ENCODE results near the gene GPBP1.
A peak's percentile ranks its signal among the peaks of the same experiment; 100 is the strongest.
"Not testable (repeated sequence)": the region's sequence is repeated elsewhere in the genome, so short reads cannot be mapped to it uniquely, and the experiment has no call there.

The GPBP1 gene

GRCh38 chr5:57177479-57178156, 3.8 kb downstream of the GPBP1 start:
- DNase-seq, result no peak

- not testable (repeated sequence) for DNase-seq
These were observed 4.4 kb downstream of the GPBP1 start for GRCh38 chr5:57178238-57178637.

- DNase-seq, result no peak
These were observed 5.7 kb downstream of the GPBP1 start for GRCh38 chr5:57179262-57180200.

GRCh38 chr5:57181154-57181553, 7.3 kb downstream of the GPBP1 start:
- DNase-seq, result peak; percentile 27

- DNase-seq, result no peak
These were observed 10.5 kb downstream of the GPBP1 start for GRCh38 chr5:57184322-57184721.

- DNase-seq, result no peak
These were observed 11.5 kb downstream of the GPBP1 start for GRCh38 chr5:57185313-57185712.

GRCh38 chr5:57186194-57186593, 12.3 kb downstream of the GPBP1 start:
- DNase-seq, result no peak

- DNase-seq, result not testable (repeated sequence)
These were observed 14.1 kb downstream of the GPBP1 start for GRCh38 chr5:57187977-57188376.

- DNase-seq, result no peak
These were observed 15.7 kb downstream of the GPBP1 start for GRCh38 chr5:57189515-57189914.

GRCh38 chr5:57190593-57190992, 16.7 kb downstream of the GPBP1 start:
- no peak for DNase-seq

- DNase-seq, result no peak
These were observed 17.3 kb downstream of the GPBP1 start for GRCh38 chr5:57191163-57191562.

- no peak for DNase-seq
These were observed 18.1 kb downstream of the GPBP1 start for GRCh38 chr5:57191986-57192385.

GRCh38 chr5:57192832-57193231, 19.0 kb downstream of the GPBP1 start:
- not testable (repeated sequence) for DNase-seq

GRCh38 chr5:57193757-57194413, 20.0 kb downstream of the GPBP1 start:
- no peak for DNase-seq

- no peak for DNase-seq
These were observed 20.8 kb downstream of the GPBP1 start for GRCh38 chr5:57194653-57195052.

GRCh38 chr5:57195060-57195459, 21.2 kb downstream of the GPBP1 start:
- no peak for DNase-seq

- DNase-seq, result no peak
These were observed 26.0 kb downstream of the GPBP1 start for GRCh38 chr5:57199866-57200265.

GRCh38 chr5:57202811-57203210, 29.0 kb downstream of the GPBP1 start:
- no peak for DNase-seq

GRCh38 chr5:57207007-57207653, 33.3 kb downstream of the GPBP1 start:
- no peak for DNase-seq

GRCh38 chr5:57207681-57208080, 33.8 kb downstream of the GPBP1 start:
- no peak for DNase-seq

GRCh38 chr5:57209316-57210040, 35.6 kb downstream of the GPBP1 start:
- no peak for DNase-seq

- DNase-seq, result no peak
These were observed 36.8 kb downstream of the GPBP1 start for GRCh38 chr5:57210633-57211032.
